GM23248 (cell line): ENCODE results near the gene PTPRN2.

Experiments used
- EZH2 ChIP-seq: fragments of 200-600 bp; sonication (generic); IDR thresholded peaks from 2 replicates; pipeline ENCODE4 v1.6.1; 2018; ENCODE audit warnings: antibody characterized with exemption, mild to moderate bottlenecking; ENCODE audit not compliant: insufficient read depth, poor library complexity, severe bottlenecking
- EZH2phosphoT487 ChIP-seq: fragments of 200-600 bp; sonication (generic); IDR thresholded peaks from 2 replicates; pipeline ENCODE4 v1.6.1; 2018; ENCODE audit warnings: antibody characterized with exemption, moderate library complexity, mild to moderate bottlenecking, low read depth; ENCODE audit not compliant: insufficient read depth

- TF ChIP-seq EZH2phosphoT487: no peak
- TF ChIP-seq EZH2: no peak
Measured at GRCh38 chr7:158321936-158322615, 265.5 kb downstream of the PTPRN2 start.
